Smooth muscle cell of the coronary artery (primary cell): ENCODE measurements around the gene CCDC167. TPM values are rescaled to one million over a fixed set of nuclear protein-coding genes. Genes with fewer than 3 reads are reported as not detected.

Experiments
- total RNA-seq: library from RNA; depleted of rRNA; stranded (reverse); fragments of >200 nt; gene quantifications from 2 replicates; pipeline ENCODE4 v1.2.3, GENCODE V29; 2014; ENCODE audit warnings: low replicate concordance

Gene CCDC167
- 6.8 and 27.0 TPM in 2 replicates for total RNA-seq

DNA sequence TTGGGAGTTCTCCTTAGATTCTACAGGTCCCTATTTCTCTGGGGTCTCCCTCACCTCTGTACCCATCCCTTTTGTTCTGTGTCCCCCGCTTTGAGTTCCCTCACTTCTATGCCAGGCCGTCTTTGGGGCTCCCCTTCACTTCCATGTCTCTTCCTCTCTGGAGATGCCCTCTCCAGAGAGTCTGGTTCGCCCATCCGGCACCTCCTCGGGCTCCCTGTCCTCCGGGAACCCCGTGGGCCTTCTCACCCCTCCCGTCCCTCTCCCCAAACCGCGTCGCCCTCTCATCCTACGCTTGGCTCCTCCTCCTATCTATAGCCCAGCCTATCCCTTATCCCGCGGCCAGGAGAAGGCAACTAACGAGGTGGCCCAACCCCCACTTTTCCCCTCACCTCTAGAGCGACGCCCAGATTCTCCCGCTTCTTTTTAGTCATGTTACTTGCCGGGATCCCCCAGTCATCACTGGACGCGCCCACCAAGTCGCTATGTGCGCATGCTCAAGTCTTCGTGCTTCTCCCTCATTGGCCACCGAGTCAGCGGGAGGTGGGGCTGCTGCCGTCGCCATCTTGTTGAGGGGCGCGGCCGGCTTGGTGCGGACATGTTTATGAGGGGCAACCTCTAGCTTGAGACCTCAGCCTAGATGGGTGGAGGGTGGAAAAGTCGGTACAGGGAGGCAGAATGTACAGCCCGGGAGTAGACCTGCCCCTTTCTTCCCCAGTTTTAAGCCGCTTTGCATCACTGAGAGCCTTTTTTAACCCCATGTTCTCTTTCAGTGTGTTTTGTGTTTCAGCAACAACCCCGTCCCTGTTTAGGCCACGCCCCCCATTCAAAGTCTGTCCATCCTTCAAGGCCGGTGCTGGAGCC, at the start of gene CCDC167:
Gene CCDC167 (minus strand): TSS at position 461 of the 861 bp plus-strand sequence. CDS start 30 bp downstream, at position 431.

Other genes starting within 250 kb of the CCDC167 start
- 2.9 and 5.0 TPM in 2 replicates for gene TBC1D22B, start 242.1 kb downstream of the CCDC167 start, total RNA-seq
- gene TMEM217, start 241.7 kb downstream of the CCDC167 start, total RNA-seq, result 1.4 and 2.4 TPM in 2 replicates
- 16.0 and 30.3 TPM in 2 replicates for gene RNF8, start 145.9 kb downstream of the CCDC167 start, total RNA-seq
- 25.5 and 32.4 TPM in 2 replicates for gene CMTR1, start 66.7 kb downstream of the CCDC167 start, total RNA-seq
- gene MDGA1, start 198.0 kb upstream of the CCDC167 start, total RNA-seq, result 5.3 and 9.4 TPM in 2 replicates